ENCODE data around the gene SURF2.
"Not testable (repeated sequence)": the region's sequence is repeated elsewhere in the genome, so short reads cannot be mapped to it uniquely, and the experiment has no call there.

Gene SURF2

DNA sequence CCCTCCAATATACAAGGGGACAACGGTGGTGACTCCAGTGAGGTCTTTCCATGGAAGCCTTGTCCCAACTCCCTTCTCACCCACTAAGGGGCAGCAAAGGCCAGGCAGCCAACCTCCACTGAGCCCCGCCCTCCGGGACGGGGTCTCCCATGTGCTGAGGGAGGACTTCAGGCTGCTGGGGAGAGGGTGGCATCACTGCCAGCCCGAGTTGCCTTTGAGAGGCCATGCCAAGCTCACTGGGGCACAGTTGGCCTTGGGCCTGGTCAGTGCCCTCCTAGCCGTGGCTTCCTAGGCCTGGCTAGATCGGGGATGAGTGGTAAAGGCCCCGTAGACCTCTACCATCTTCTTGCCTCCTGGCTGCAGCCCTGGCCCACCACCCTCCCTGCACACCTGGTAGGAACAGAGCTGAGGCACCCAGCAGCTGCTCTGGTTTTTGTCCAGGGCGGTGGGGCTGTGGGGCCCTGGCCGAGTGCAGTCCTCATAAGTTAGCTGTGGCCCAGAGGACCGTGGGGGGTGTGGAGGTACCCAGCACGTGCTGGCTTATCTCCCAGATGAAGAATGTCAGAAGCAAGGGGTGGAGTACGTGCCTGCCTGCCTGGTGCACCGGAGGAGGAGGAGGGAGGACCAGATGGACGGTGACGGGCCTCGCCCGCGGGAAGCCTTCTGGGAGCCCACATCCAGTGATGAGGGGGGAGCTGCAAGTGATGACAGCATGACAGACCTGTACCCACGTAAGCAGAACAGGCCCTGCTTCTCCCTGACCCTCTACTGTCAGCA, 3.2 kb downstream of the SURF2 start:
- DNase-seq = no peak

DNA sequence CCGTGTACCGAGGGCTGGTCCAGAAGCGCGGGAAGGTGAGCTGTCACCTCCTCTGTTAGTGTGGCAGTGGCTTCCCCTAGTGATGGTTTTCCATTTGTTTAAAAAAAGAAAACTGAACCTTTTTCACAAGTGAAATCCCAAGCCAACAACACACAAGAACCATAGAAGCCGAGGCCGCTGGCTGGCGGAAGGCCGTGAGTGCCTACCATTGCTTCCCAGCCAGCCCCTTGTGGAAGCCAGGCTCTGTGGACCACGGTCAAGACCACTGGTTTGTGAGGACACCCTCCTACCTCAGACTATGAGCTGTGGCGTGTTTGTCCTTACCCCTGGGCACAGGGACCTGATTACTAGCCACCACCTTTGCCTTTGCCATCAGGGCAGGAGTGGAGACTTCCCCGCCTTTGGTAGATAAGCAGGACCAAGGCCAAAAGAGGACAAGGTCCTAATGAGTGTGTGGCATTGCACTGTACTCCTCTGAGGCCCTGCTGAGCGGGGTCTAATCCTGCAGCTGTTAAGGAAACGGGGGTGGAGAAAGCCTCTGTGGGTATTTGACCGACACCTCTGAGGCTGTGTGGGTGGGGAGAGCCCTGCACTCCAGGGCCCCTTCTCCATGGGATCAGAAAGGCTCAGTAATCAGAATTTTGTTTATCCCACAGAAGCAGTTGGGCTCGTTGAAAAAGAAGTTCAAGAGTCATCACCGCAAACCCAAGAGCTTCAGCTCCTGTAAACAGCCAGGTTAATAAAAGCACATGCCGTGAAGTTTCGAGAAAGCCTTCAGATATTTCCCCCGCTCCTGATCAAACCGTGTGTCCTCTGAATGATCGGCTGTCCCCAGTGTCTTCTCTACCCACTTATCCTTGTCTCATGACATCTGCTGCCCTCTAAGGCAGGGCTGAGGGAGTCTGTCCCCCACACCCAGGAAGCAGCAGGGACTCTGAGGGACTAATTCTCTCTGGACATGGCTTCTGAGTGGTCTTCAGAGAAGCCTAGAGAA, 4.3 kb downstream of the SURF2 start:
- DNase-seq = no peak

DNA sequence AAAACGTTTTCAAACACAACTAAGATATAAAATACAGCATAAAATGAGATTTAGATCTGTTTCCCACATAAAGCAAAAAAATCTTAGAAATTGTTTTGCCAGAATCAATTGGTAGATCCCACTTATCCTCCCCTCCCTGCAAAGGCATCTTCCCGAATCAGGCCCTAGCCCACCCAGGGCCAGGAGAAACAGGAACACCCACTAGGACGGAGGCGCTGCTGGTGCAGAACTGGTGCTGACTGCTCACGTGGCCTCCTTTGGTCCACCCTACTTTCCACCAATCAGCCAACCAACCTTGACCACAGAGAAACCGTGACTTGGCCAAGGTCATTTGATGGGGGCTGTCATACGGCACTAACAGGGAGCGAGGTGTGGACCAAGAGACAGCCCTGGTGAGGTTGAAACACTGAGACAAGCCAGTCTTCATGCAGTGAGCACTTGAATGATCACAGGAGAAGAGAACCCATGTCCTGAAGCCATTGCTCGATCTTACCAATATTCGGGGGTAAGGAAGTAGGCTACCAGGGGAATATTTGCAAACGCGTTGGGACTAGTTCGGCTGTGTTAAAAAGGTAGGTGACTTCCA, 5.2 kb downstream of the SURF2 start:
- DNase-seq = no peak

DNA sequence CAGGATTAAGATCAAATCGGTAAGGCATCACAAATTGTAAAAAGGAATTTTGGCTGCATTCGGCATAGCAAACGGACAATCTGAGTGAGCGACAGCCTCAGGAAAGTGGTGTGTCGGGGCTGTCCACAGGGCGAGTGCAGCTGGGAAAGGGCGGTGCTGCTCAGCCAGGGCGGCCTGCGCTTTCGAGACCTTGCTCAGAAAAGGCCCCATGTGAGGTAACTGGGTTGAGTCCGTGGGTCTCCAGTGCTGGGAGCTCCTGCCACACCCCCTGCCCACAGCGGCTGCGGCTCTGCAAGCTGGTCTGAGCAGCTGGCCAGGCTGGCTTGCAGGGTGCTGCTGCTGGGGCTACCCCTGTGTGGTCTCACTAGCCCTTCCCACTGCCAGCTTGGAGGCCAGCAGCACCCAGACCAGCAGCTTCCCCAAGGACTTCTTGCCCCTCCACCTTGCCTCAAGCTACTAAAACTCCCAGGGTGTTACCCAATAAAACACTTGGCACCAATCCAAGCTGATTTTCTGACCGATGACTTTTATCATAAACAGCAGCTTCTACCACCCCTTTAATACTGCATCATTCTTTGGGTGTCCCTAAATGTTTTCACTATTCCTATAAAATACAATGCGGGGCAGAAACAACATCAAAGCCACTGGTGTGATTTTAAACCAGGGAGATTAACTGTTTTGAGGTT, 6.2 kb downstream of the SURF2 start:
- DNase-seq = no peak

DNA sequence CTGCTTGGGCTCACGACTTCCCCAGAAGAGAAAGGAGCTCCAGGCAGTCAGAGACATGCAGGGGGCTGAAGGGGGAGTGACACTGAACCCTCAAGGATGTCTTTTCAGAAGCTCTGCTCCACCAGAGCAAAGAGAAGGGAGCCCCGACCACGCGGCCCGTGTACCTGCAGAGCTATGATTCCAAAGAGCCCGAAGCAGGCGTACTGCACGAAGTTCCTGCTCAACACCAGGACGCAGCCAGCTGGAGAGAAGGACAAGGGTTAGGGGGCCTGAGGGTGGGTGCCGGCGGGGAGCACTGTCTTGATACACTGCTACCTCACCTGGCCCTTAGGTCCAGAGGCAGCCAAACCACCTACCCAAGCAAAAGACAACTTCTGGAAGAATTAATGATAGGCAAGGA, 10.1 kb downstream of the SURF2 start:
- no peak for DNase-seq

DNA sequence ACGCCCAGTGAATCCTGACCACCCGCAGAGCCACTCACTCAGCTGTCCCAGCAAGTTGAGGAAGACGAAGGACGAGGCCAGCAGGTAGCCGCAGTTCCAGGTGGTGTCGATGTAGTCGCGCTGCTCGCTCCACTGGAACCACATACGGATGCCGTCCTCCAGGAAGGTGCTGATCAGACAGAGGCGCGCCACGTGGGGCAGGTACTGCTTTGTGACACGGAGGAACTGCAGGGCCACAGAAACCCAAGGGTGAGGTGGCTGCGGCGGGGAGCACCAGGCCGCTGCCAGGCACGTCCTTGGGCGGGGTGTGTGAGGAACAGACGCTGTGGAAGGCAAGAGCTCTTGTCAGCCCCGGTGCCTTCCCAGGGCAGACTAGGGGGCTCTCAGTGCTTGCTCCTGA, 10.9 kb downstream of the SURF2 start:
- no peak for DNase-seq

DNA sequence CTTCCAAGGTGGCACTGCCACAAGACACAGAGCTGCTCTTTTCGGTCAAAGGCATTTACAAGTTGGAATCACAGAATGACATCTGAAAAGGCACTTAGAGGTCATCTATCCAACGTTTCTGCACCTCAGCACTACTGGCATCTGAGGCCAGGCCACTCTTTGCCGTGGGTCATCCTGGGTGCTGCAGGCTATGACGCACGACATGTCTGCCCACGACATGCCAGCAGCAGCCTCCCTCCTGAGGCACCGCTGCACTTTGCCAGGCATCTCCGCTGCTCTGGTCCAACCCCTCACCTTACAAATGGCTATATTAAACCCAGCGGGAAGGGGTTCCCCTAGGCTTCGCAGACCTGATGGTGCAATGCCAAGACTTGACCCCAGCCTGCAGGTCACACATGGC, 11.4 kb downstream of the SURF2 start:
- no peak for DNase-seq

DNA sequence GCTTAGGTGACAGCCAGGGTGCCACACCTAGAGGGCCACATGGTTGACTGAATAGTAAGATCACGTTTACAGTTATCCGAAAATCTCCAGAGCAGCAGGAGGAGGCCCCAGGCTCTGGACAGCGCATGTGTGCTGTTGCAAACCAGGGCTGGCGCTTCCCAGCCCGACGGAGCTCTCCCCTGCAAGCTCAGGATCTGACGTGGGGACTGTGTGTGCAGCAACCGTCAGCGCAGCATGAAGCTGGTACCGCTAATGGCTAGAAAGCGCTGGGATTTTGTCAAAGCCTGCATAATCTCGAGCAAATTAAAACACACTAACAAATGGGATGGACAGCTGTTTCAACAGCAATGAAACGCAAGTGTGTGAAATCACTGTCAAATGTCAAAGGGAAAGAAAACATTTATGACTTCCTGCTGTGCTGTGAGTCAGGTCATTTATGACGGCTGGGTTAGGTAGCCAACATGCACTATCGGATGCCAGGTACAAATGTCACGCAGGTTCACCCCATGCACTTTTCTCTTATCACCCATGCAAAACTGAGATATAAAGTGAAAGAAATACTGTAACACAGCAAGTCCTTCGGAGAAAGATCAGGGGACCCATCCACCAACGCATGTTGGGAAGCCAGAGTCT, 12.0 kb downstream of the SURF2 start:
- DNase-seq = no peak

DNA sequence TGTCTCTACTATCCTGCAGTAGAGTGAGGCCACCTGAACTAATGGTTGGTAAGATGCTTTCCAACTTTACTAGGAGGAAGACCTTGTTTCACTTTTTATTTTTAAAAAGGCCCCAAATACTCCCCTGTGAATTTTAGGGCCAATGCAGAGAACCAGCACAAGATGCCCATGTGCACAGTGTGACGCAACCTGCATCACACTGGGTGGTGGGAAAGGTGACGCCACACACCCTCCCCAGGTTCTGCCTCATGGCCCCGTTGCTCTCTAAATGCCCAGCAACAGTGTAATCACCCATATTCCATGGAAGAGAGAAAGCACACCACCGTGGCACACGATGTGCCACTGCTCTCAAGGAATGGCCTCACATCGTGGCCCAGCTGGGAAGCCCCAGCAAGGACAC, 13.1 kb downstream of the SURF2 start:
- DNase-seq = no peak

DNA sequence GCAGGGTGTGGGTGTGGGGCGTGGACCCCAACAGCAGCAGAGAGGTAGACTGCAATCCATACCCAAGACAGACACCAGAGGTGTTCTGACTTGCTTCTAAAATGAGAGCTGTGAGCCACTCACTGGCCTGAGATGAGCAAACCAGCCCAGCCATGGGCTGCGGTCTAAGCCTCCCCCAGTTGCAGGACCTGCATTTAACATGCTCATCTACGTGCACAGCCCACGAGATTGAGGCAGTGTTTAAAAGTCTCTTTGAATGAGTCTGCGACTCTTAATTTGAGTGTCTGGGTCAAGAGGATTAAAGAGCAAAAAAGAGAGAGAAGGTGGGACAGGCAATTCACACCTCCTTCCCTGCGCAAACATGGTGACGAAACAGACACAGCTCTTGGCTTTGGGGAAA, 13.6 kb downstream of the SURF2 start:
- no peak for DNase-seq

DNA sequence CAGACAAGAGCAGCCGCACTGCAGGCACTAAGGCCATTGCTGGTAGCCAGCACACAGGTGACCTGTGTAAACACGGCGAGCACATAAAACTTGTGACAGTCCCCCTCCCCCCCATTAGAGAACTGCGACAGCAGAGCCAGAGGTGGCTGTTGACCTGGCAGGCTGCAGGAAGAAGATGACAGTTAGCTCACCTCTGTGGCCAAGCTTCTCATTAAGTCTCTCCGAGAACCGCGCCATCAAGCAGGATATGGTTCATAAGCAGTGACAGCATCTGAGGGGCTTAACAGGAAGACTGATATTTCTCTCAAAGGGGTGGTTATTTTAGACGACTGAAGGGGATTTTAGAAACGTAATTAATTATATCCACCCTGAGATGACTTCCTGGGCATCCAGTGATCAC, 14.3 kb downstream of the SURF2 start:
- no peak for DNase-seq

DNA sequence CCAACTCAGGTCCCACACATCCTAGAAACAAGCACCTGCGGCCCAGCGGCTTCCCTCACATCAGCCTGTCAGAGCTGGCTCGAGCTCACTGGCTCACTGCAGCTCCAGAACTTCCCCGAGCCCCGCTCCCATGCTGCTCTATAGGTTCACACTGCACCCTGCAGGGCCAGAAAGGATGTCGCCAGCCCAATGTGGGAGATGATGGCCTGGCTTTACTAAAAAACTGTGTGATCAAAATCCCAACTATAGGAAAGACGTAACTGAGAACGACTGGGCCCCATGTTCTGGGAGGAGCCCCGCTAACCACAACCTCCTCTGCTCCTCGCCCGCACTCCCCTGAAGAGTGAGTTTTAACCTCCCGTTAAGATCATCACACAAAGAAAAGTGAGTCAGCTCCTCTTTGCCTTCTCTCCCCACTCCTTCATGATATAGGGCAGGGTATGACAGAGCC, 14.9 kb downstream of the SURF2 start:
- DNase-seq = no peak

DNA sequence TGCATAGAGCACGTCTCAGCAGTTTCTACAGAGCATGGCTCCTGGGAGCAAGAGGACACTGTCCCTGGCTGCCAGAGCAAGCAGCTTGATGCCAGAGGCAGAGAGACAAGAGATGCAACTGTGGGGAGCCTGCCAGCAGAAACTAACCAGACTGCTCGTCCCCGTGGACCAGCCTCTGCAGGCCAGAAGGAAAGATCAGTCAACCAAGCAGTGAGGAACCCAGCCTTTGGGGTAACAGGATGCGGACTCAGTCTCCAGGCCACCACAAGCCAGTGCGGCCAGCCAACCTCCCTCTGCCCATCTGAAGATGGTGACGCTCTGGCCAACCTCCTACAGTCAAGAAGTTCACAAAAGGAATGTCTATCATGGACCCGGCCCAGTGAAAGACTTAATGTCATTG, 15.8 kb downstream of the SURF2 start:
- no peak for DNase-seq

DNA sequence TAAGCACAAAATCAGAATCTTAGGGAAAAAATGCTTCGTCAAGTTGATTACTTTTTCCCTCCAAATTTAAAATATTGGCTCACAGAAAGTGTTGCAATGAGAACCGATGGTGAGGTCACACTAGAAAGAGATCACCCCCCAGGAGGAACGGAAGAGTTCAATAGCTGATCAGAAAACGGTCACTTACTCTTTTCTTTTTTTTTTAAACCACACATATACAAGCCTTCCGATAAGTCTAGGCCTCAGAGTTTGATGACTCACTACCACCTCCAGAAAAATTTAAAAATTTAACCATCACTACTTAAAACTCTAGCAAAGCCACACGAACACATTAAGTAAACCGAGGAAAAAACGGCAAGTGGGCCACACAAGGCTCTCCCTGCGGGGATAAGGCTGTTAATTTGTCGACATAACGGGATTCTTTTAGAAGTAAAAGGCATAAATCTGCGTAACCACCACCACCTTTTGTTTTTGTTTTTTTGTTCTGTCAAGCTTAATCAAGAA, 18.3 kb downstream of the SURF2 start:
- no peak for DNase-seq

DNA sequence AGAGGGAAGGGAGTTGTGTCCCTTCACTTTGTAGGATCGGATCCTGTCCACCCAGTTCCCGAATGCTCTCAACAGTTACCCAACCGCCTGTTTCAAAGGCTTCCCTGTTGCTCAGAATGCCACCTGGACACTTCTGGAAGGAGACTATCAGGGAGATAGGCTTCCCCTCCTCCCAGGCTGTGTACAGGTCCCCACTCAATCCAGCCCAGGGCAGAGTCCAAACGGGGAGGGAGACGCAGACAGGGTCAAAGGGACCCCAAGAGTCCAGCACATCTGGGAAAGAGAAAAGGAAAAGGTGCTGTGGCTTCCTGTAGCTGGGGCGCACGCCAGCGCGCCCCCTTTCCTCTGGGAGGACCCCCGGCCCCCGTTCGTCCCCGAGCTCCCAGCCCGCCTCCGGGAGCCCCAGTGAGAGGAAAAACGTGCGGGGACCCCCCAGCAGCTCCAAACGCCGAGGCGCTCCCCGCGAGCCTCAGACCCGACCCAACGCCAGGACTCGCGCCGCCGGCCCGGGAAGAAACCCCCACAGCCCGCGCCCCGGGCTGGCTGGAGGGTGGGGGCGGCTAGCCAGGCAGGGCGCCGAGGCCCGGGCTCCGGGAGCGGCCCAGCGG, 18.9 kb downstream of the SURF2 start:
- no peak for DNase-seq

DNA sequence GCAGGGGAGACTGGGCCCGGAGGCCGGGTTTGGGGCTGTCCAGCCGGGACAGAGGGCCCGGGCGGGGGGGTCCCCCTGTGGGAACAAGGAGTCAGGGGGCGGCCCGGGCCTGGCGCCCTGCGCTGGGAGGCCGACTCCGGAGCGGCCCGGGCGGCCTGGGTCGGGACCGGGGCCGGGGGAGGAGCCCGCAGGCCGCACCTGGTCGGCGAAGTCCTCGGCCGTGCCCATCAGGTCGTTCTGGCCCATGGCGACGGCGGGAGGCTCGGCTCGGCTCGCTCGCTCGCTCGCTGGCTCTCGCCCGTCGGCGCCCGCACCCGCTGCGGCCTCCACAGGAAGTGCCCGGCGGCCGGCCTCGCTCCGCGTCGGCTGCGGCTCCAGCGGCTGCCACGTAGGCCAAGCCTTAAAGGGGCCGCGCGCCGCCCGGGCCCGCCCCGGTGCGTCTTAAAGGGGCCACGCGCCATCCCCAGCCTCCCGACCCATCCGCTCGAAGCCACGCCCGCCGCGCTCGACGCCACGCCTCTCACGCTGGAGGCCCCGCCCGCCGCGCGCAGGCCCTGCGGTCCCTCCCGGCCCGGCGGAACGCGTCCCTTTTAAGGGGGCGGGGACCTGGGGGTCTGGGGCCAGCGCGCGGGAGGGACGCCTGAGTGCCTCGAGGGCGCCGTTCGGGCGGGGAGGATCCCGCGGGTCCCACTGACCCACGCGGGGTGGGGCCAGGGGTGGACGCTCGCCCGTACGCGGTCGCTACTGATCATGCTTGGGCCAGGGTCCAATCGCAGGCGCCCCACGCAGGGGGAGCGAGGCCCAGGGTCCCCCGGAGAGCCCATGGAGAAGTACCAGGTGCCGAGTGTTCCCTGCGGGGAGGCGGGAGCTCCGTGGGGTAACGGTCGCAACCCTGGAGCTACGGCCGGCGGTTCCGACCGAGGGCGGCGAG, 19.6 kb downstream of the SURF2 start, which contains the start of the genes STKLD1 and SURF4:
STKLD1 (plus strand) TSS at position 643 of the 931 bp plus-strand sequence; CDS start at position 751, 108 bp downstream.
SURF4 (minus strand) TSS at position 337 of the 931 bp plus-strand sequence; CDS start at position 246, 91 bp downstream.
- DNase-seq = peak; percentile 90

DNA sequence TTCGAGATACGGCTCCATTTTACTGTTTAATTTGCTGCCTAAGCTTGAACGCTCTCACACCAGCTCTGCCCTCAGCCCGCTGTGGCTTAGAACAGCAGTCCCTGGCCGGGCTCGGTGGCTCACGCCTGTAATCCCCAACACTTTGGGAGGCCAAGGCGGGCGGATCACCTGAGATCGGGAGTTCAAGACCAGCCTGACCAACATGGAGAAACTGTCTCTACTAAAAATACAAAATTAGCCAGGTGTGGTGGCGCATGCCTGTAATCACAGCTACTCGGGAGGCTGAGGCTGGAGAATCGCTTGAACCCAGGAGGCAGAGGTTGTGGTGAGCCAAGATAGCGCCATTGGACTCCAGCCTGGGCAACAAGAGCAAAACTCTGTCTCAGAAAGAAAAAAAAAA, 20.9 kb downstream of the SURF2 start:
- not testable (repeated sequence) for DNase-seq

DNA sequence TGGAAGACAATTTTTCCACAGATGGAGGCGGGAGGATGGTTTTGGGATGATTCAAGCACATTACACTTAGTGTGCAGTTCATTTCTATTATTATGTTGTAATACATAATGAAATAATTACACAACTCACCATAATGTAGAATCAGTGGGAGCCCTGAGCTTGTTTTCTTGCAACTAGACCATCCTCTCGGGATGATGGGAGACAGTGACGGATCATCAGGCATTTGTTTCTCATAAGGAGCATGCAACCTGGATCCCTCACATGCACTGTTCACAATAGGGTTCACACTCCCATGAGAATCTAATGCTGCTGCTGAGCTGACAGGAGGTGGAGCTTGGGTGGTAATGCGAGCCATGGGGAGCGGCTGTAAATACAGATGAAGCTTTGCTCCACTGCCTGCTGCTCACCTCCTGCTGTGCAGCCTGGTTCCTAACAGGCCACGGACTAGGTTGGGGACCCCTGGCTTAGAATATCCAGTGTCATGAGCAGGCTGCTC, 21.4 kb downstream of the SURF2 start:
- DNase-seq = no peak

DNA sequence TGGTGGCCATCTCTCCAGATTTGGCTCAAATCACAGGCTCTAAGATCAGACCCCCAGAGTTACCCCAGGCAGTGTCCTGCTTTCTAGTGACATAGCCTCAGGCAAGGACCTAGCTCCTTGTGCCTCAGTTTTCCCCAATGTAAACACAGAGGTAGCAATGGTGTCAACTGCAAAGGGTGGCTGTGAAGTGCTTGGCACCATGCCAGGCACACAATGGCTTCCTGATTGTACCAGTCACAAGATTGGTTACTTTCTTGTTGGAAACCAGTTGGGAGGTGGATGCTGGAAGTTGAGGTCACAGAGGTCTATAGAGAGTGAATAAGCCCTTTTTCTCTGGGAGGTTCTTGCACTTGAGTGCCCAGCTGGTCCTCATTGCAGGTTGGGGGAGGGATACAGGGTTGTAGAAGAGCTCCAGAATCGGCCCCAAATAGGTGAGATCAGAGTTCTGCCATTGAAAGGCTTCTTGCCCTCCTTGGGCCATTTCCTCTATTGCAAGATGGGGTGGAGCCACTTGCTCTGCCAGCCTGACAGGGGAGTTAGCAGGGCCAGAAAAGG, 22.1 kb downstream of the SURF2 start:
- no peak for DNase-seq

Data from NCI-H2107 (cell line).